ENCODE data around the gene HSPA12B. TPM values are rescaled to one million over a fixed set of nuclear protein-coding genes. Genes with fewer than 3 reads are reported as not detected.

The HSPA12B gene
- total and polyA plus RNA-seq, 2 donors (not counting 3 experiments of a cell fraction or from before 2014, with no cell fraction given): 3.7 to 6.6 TPM

- no peaks in the 10 kb centered on the region for H3K9me1 ChIP-seq (replicated peaks; ENCODE audit: control insufficient read depth, extremely low read depth, insufficient read depth, low read length)
- ChIA-PET POLR2A (interaction anchor here (0.6 to 1.0 kb wide), 2 partner anchors 32 to 34 kb away, joined by 4 read pairs; partner anchors contain the start of gene AP5S1), CTCF (interaction anchor here (0.7 to 7.6 kb wide), 30 partner anchors 8 to 299 kb away, joined by 3 to 214 read pairs (median 4); partner anchors contain the start of genes ADISSP, AP5S1 and CDC25B)
- H3K4me1 ChIP-seq (ENCODE audit: control insufficient read depth, extremely low read depth, insufficient read depth, low read length): peaks cover 18% of the 10 kb centered on the region
- H3K36me3 ChIP-seq (ENCODE audit: control insufficient read depth in 2 of 2, extremely low read depth in 1 of 2, insufficient read depth in 2 of 2, low read length in 2 of 2): peaks cover 0 to 5% of the 10 kb centered on the region in 2 experiments
- H3K4me2 ChIP-seq (ENCODE audit: insufficient read depth, low read length): peak within 1 kb of the TSS; percentile 76
- peaks cover 31% of the 10 kb centered on the region for H3K79me2 ChIP-seq (ENCODE audit: control insufficient read depth, insufficient read depth, low read length)
- no peaks in the 10 kb centered on the region for H4K20me1 ChIP-seq (replicated peaks; ENCODE audit: control insufficient read depth, extremely low read depth, insufficient read depth, low read length)
- peak within 1 kb of the TSS; percentile 0 for H3K27ac ChIP-seq (ENCODE audit: insufficient read depth, low read depth, low read length)
- peak; percentile 75 for FAIRE-seq
- peak within 1 kb of the TSS; percentile 5 for H2AFZ ChIP-seq (ENCODE audit: low read depth, low read length)
- peak within 1 kb of the TSS; percentile 30 to 62 (median 58) for H3K4me3 ChIP-seq (replicated peaks in 1 of 3; ENCODE audit: insufficient read depth in 1 of 3, low read depth in 1 of 3, low read length in 3 of 3)
- DNase-seq (ENCODE audit: low read depth, low spot score): peak; percentile 83
- H3K9ac ChIP-seq (replicated peaks; ENCODE audit: extremely low read depth, insufficient read depth, low read length): peak within 1 kb of the TSS; percentile 44
- no TSS peak for BruUV-seq (replicated peaks)
- intact Hi-C loops (cut with micrococcal nuclease) (loop anchor here (1.0 kb wide), 3 partner anchors 34 to 299 kb away; partner anchors contain the start of gene AP5S1), dilution Hi-C loops (cut with MboI; ENCODE audit: extremely low pct_ligation_motif_present, low sequenced_read_pairs) (no loop called here)
- no peaks in the 10 kb centered on the region for H3K27me3 ChIP-seq (ENCODE audit: control insufficient read depth in 2 of 2, insufficient read depth in 2 of 2, low read length in 2 of 2)
- H3K9me3 ChIP-seq (replicated peaks; ENCODE audit: control insufficient read depth, insufficient read depth, low read length): no peaks in the 10 kb centered on the region
- peak; percentile 58 for TF ChIP-seq POLR2AphosphoS5 (IDR thresholded peaks at IDR 0.05; ENCODE audit: insufficient read depth, low read depth, low read length)
- TF ChIP-seq CTCF (IDR thresholded peaks at IDR 0.05; ENCODE audit: extremely low read depth in 1 of 2, insufficient read depth in 1 of 2, low read depth in 1 of 2, low read length in 2 of 2): peak; percentile 56 to 62
- no peak for TF ChIP-seq POLR2A (IDR thresholded peaks at IDR 0.05; ENCODE audit: low read depth, low read length)
Measured at GRCh38 chr20:3786665-3787323, 54.3 kb downstream of the HSPA12B start, which contains the start of gene CENPB. TSS of gene CENPB (minus strand) at chr20:3786740. CDS start at chr20:3786483, 257 bp downstream.
